H1 (cell line): Measurements from ENCODE around the gene CCS. TPM values are rescaled to one million over a fixed set of nuclear protein-coding genes. Genes with fewer than 3 reads are reported as not detected.

Experiments
- CTCF ChIA-PET: fragments of 300-600 bp; sonication (Branson Sonifier 250); formaldehyde crosslinking; loops from one replicate; lab custom pipeline; 2021; ENCODE audit not compliant: partially characterized antibody; lab: Charles Lee
- POLR2A ChIA-PET: fragments of 300-600 bp; sonication (Branson Sonifier 250); formaldehyde crosslinking; loops from one replicate; lab custom pipeline; 2021; ENCODE audit warnings: inconsistent platforms; ENCODE audit not compliant: partially characterized antibody; lab: Charles Lee
- DNase-seq, 2 experiments: peaks; one replicate each; pipeline versions ENCODE4 v3.0.0 to v3.0.0-alpha.2; 2010 to 2022; ENCODE audit warnings: low spot score in 2 of 2, low read depth in 1 of 2, mixed read lengths in 1 of 2
- FAIRE-seq: peaks from 2 replicates; lab custom pipeline; 2011; peaks lifted over from hg19 to GRCh38; lab: Jason Lieb, UNC
- H2AFZ ChIP-seq: 2 replicates; pipeline ENCODE4 v1.8.1; 2012; ENCODE audit warnings: low read length, inconsistent platforms
- H2AK5ac ChIP-seq: 2 replicates; pipeline ENCODE4 v1.6.1; 2013; ENCODE audit warnings: low read depth, low read length
- H2BK120ac ChIP-seq: replicated peaks from 2 replicates; pipeline ENCODE3; 2013; ENCODE audit warnings: low read depth, low read length, inconsistent platforms
- H2BK12ac ChIP-seq: 2 replicates; pipeline ENCODE4 v1.6.1; 2013; ENCODE audit warnings: low read depth, low read length
- H2BK15ac ChIP-seq: 2 replicates; pipeline ENCODE4 v1.6.1; 2013; ENCODE audit warnings: low read length
- H2BK20ac ChIP-seq: 2 replicates; pipeline ENCODE4 v1.6.1; 2013; ENCODE audit warnings: low read length
- H2BK5ac ChIP-seq: 2 replicates; pipeline ENCODE4 v1.6.1; 2013; ENCODE audit warnings: low read depth, low read length
- H3K14ac ChIP-seq: 2 replicates; pipeline ENCODE4 v1.6.1; 2013; ENCODE audit warnings: inconsistent platforms; ENCODE audit not compliant: insufficient read length
- H3K18ac ChIP-seq: 2 replicates; pipeline ENCODE4 v1.6.1; 2013; ENCODE audit warnings: low read length; ENCODE audit errors: extremely low read depth
- H3K23ac ChIP-seq: 2 replicates; pipeline ENCODE4 v1.6.1; 2013; ENCODE audit warnings: inconsistent platforms; ENCODE audit not compliant: insufficient read length
- H3K23me2 ChIP-seq: 2 replicates; pipeline ENCODE4 v1.6.1; 2013; ENCODE audit warnings: low read depth, low read length
- H3K27ac ChIP-seq: 2 replicates; pipeline ENCODE4 v1.6.1; 2011; ENCODE audit warnings: low read depth, low read length, inconsistent platforms
- H3K27me3 ChIP-seq, 4 experiments: replicated peaks in 1 of 4; 1 replicate in 1 of 4; 2 replicates in 3 of 4; pipeline versions ENCODE4 v1.6.1 to v1.8.1; 2011 to 2013; ENCODE audit warnings: low read length in 3 of 4, mild to moderate bottlenecking in 3 of 4, inconsistent platforms in 2 of 4, mixed read lengths in 2 of 4, moderate library complexity in 1 of 4; ENCODE audit not compliant: control insufficient read depth in 3 of 4, insufficient read depth in 3 of 4; ENCODE audit errors: extremely low read depth in 1 of 4
- H3K36me3 ChIP-seq, 4 experiments: 2 replicates each; pipeline versions ENCODE4 v1.6.1 to v1.8.1; 2011 to 2013; ENCODE audit warnings: mild to moderate bottlenecking in 4 of 4, low read length in 3 of 4, moderate library complexity in 2 of 4, control low read depth in 1 of 4, inconsistent platforms in 1 of 4; ENCODE audit not compliant: insufficient read depth in 4 of 4, control insufficient read depth in 2 of 4
- H3K4ac ChIP-seq: replicated peaks from 2 replicates; pipeline ENCODE3; 2013; ENCODE audit warnings: low read length, low read depth, mixed read lengths, inconsistent platforms; ENCODE audit not compliant: insufficient read length
- H3K4me1 ChIP-seq, 4 experiments: replicated peaks in 1 of 4; 1 replicate in 1 of 4; 2 replicates in 3 of 4; pipeline versions ENCODE4 v1.6.1 to v1.8.1; 2011 to 2013; ENCODE audit warnings: low read length in 3 of 4, inconsistent platforms in 2 of 4, mixed read lengths in 1 of 4; ENCODE audit not compliant: insufficient read depth in 4 of 4, control insufficient read depth in 3 of 4
- H3K4me2 ChIP-seq, 2 experiments: 2 replicates each; pipeline versions ENCODE4 v1.6.1 to v1.8.1; 2011 to 2013; ENCODE audit warnings: low read depth in 2 of 2, low read length in 2 of 2, control low read depth in 1 of 2, inconsistent platforms in 1 of 2, mild to moderate bottlenecking in 1 of 2; ENCODE audit not compliant: insufficient read depth in 1 of 2
- H3K4me3 ChIP-seq, 4 experiments: fragments of 200-600, 300-600 bp in 1 of 4; sonication (generic), shearing (Covaris generic), sonication (Bioruptor Twin) in 1 of 4; 2 replicates each; pipeline versions ENCODE4 v1.5.1 to v1.8.1; 2011 to 2016; ENCODE audit warnings: low read length in 4 of 4, low read depth in 3 of 4, control low read depth in 2 of 4, inconsistent platforms in 2 of 4, mild to moderate bottlenecking in 2 of 4, mixed read lengths in 1 of 4, moderate library complexity in 1 of 4; ENCODE audit not compliant: insufficient read depth in 2 of 4; ENCODE audit errors: extremely low read depth in 1 of 4
- H3K56ac ChIP-seq: replicated peaks from 2 replicates; pipeline ENCODE3; 2013; ENCODE audit warnings: low read depth, mild to moderate bottlenecking, mixed read lengths, low read length, inconsistent platforms; ENCODE audit not compliant: insufficient read length
- H3K79me1 ChIP-seq: 2 replicates; pipeline ENCODE4 v1.6.1; 2013; ENCODE audit warnings: low read depth, low read length, control low read depth
- H3K79me2 ChIP-seq, 2 experiments: 2 replicates each; pipeline versions ENCODE4 v1.6.1 to v1.8.1; 2012 to 2013; ENCODE audit warnings: low read length in 2 of 2, mild to moderate bottlenecking in 2 of 2, inconsistent platforms in 1 of 2; ENCODE audit not compliant: insufficient read depth in 2 of 2, control insufficient read depth in 1 of 2
- H3K9ac ChIP-seq, 4 experiments: replicated peaks in 1 of 4; 1 replicate in 1 of 4; 2 replicates in 3 of 4; pipeline versions ENCODE4 v1.6.1 to v1.8.1; 2011 to 2013; ENCODE audit warnings: low read depth in 3 of 4, low read length in 3 of 4, control low read depth in 2 of 4, mild to moderate bottlenecking in 2 of 4, moderate library complexity in 2 of 4, inconsistent platforms in 1 of 4; ENCODE audit errors: extremely low read depth in 1 of 4
- H3K9me3 ChIP-seq, 2 experiments: 2 replicates each; pipeline versions ENCODE4 v1.6.1 to v1.8.1; 2012 to 2013; ENCODE audit warnings: mild to moderate bottlenecking in 2 of 2, moderate library complexity in 2 of 2, control low read depth in 1 of 2, inconsistent platforms in 1 of 2, low read depth in 1 of 2, low read length in 1 of 2, mixed read lengths in 1 of 2; ENCODE audit not compliant: insufficient read depth in 2 of 2
- H4K20me1 ChIP-seq, 2 experiments: replicated peaks in 1 of 2; 2 replicates each; pipeline versions ENCODE3 to v1.8.1; 2011 to 2013; ENCODE audit warnings: inconsistent platforms in 2 of 2, low read length in 2 of 2, mild to moderate bottlenecking in 1 of 2; ENCODE audit not compliant: insufficient read depth in 2 of 2, control insufficient read depth in 1 of 2
- H4K5ac ChIP-seq: 2 replicates; pipeline ENCODE4 v1.6.1; 2013; ENCODE audit warnings: low read length, low read depth, mixed read lengths, inconsistent platforms; ENCODE audit not compliant: insufficient read length
- H4K8ac ChIP-seq: 2 replicates; pipeline ENCODE4 v1.8.0; 2013; ENCODE audit warnings: mild to moderate bottlenecking, moderate library complexity, low read length, inconsistent platforms; ENCODE audit not compliant: insufficient read depth; ENCODE audit errors: extremely low read depth
- H4K91ac ChIP-seq: replicated peaks from 2 replicates; pipeline ENCODE3; 2013; ENCODE audit warnings: low read length, mixed read lengths, inconsistent platforms; ENCODE audit not compliant: insufficient read length
- CHD2 ChIP-seq: IDR thresholded peaks from 2 replicates; pipeline ENCODE4 v1.6.1; 2012; ENCODE audit warnings: low read length, improper control_type of control experiment
- EP300 ChIP-seq, 2 experiments: IDR thresholded peaks; 1 replicate in 1 of 2; 2 replicates in 1 of 2; pipeline ENCODE4 v1.6.1; 2011 to 2012; ENCODE audit warnings: low read depth in 2 of 2, low read length in 2 of 2, mild to moderate bottlenecking in 2 of 2, borderline replicate concordance in 1 of 2, inconsistent platforms in 1 of 2, moderate library complexity in 1 of 2
- FOSL1 ChIP-seq: IDR thresholded peaks from 2 replicates; pipeline ENCODE4 v1.6.1; 2011; ENCODE audit warnings: mild to moderate bottlenecking, low read depth, low read length, moderate library complexity; ENCODE audit not compliant: insufficient read depth
- KDM1A ChIP-seq: fragments of 200-600, 300-600 bp; sonication (generic); IDR thresholded peaks from 2 replicates; pipeline ENCODE4 v1.7.1; 2016; ENCODE audit warnings: mild to moderate bottlenecking, low read length, borderline replicate concordance
- RFX5 ChIP-seq: IDR thresholded peaks from 2 replicates; pipeline ENCODE4 v1.6.1; 2011; ENCODE audit warnings: low read depth, low read length, improper control_type of control experiment, borderline replicate concordance
- SIN3A ChIP-seq, 2 experiments: IDR thresholded peaks in 1 of 2; conservative IDR thresholded peaks in 1 of 2; 2 replicates each; pipeline ENCODE4 v1.6.1; 2011 to 2012; ENCODE audit warnings: low read length in 2 of 2, improper control_type of control experiment in 1 of 2, low read depth in 1 of 2, mild to moderate bottlenecking in 1 of 2
- SP4 ChIP-seq: IDR thresholded peaks from 2 replicates; pipeline ENCODE4 v1.6.1; 2012; ENCODE audit warnings: low read length, inconsistent platforms
- SRF ChIP-seq: IDR thresholded peaks from 2 replicates; pipeline ENCODE4 v1.6.1; 2011; ENCODE audit warnings: mild to moderate bottlenecking, low read depth, low read length, moderate library complexity
- SUZ12 ChIP-seq: fragments of 200-600 bp; sonication (generic); IDR thresholded peaks from 2 replicates; pipeline ENCODE4 v1.6.1; 2012; ENCODE audit warnings: mild to moderate bottlenecking, inconsistent platforms, low read length, moderate library complexity, mixed read lengths
- TAF1 ChIP-seq: IDR thresholded peaks from 2 replicates; pipeline ENCODE4 v1.6.1; 2011; ENCODE audit warnings: mild to moderate bottlenecking, low read depth, low read length
- TBP ChIP-seq: IDR thresholded peaks from 2 replicates; pipeline ENCODE4 v1.6.1; 2011; ENCODE audit warnings: low read depth, low read length, improper control_type of control experiment
- WGBS, 2 experiments: shearing (Covaris generic) in 1 of 2; methylation state at CpG; one replicate each; pipeline versions ENCODE4 v1.1.6 to v1.1.7; 2013 to 2015; ENCODE audit warnings: low lambda C conversion rate in 2 of 2, mixed read lengths in 2 of 2, inconsistent platforms in 1 of 2, low coverage in 1 of 2, missing lambda C conversion rate in 1 of 2; ENCODE audit not compliant: insufficient replicate concordance in 2 of 2, insufficient coverage in 1 of 2, insufficient read length in 1 of 2; ENCODE audit errors: extremely low coverage in 1 of 2, missing lambda C conversion rate in 1 of 2; 5-methylcytosine and 5-hydroxymethylcytosine counted together
- polyA plus RNA-seq, 7 experiments: library from polyadenylated mRNA; depleted of rRNA in 3 of 7; stranded (reverse) in 5 of 7; unstranded in 2 of 7; fragments of >200 nt in 5 of 7; fragments of 200-250 nt in 2 of 7; gene quantifications; 1 replicate in 5 of 7; 2 replicates in 1 of 7; 4 replicates in 1 of 7; pipeline versions ENCODE4 v1.2.1 to v1.2.3, GENCODE V29; 2011 to 2013; ENCODE audit warnings: missing spikeins in 2 of 7, mixed read lengths in 2 of 7
- total RNA-seq: library from RNA; stranded (reverse); fragmentation: NEBNext Ultra II Directional; extraction: Animal tissue kit (Norgen Biotek cat#: 25700); gene quantifications from 2 replicates; pipeline ENCODE4 v1.2.1, GENCODE V29; 2021
- TF ChIP-seq, protein P1 (sequence below): IDR thresholded peaks from 2 replicates; pipeline ENCODE4 v1.6.1; 2012; ENCODE audit warnings: inconsistent platforms
- TF ChIP-seq, protein P2 (sequence below): IDR thresholded peaks from 2 replicates; pipeline ENCODE4 v1.6.1; 2011; ENCODE audit warnings: low read depth, mild to moderate bottlenecking, low read length; ENCODE audit not compliant: insufficient read depth

CCS gene
- total and polyA plus RNA-seq, 2 of the 8 experiments (the other 6 are each of a cell fraction or from before 2014, with no cell fraction given), result 37.1 to 37.7 TPM

DNA sequence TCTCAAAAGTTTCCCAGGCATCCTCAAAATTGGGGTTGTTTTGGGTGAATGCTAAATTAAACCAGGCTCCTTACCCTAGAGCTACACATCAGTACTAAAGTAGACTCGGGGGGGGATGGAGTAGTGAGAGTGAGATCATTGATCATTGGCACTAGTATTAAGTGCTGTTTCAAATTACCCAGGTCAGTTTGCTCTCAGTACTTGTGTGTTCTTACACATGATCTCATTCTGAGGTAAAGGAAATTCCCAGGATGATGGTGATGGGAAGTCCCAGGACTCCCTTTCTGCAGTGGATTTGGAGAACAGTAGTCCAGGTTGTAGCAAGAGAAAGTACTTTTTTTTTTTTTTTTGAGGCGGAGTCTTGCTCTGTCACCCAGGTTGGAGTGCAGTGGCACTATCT, 58.0 kb downstream of the CCS start:
- no peak overlapping the region for H3K23ac ChIP-seq
- H2BK15ac ChIP-seq, result no peak overlapping the region
- no peak overlapping the region for H3K4me3 ChIP-seq
- no peak overlapping the region for H3K27ac ChIP-seq
- H4K8ac ChIP-seq, result no peak overlapping the region
- FAIRE-seq (no peak), DNase-seq (no peak)
- no peak overlapping the region for H2BK12ac ChIP-seq
- no peak overlapping the region for H2AFZ ChIP-seq
- no peak overlapping the region for H4K5ac ChIP-seq
- H3K4ac ChIP-seq, result no peak overlapping the region
- no peaks in the 10 kb centered on the region for H3K4me1 ChIP-seq
- H2BK120ac ChIP-seq, result no peak overlapping the region
- H3K23me2 ChIP-seq, result no peaks in the 10 kb centered on the region
- H3K36me3 ChIP-seq, result peaks cover 17 to 56% (median 32%) of the 10 kb centered on the region in 4 experiments
- WGBS, 2 experiments, result 97% methylated on average over 2 of the region's 2 CpGs; no CpG with 5 or more reads in 1 of the 2 experiments
- peaks cover 9 to 23% of the 10 kb centered on the region in 2 experiments for H4K20me1 ChIP-seq
- no peak overlapping the region for H3K18ac ChIP-seq
- no peak overlapping the region for H2BK5ac ChIP-seq
- no peak overlapping the region for H3K56ac ChIP-seq
- CTCF ChIA-PET, result interaction anchor here (0.5 to 0.7 kb wide), 2 partner anchors 42 to 1181 kb away, joined by 3 read pairs; no protein-coding TSS in a partner anchor
- H3K79me1 ChIP-seq, result peaks cover 11% of the 10 kb centered on the region
- H3K79me2 ChIP-seq, result peaks cover 12 to 80% of the 10 kb centered on the region in 2 experiments
- no peak overlapping the region for H3K14ac ChIP-seq
- no peak overlapping the region for H3K4me2 ChIP-seq
- no peak overlapping the region for H4K91ac ChIP-seq
- POLR2A ChIA-PET, result interaction anchor here (1.6 to 66.2 kb wide), 4 partner anchors 8 to 124 kb away, joined by 3 to 2165 read pairs (median 1093); partner anchors contain the start of genes CCDC87, CCS, RBM14 and RBM4
- H2AK5ac ChIP-seq, result no peak overlapping the region
- H3K9ac ChIP-seq, result no peak overlapping the region
- H2BK20ac ChIP-seq, result no peak overlapping the region
- no peaks in the 10 kb centered on the region for H3K9me3 ChIP-seq
- H3K27me3 ChIP-seq, result no peaks in the 10 kb centered on the region
- no peak for TF ChIP-seq SP4
- no peak for TF ChIP-seq FOSL1
- TF ChIP-seq CHD2, result no peak
- no peak for TF ChIP-seq EP300 (IDR thresholded peaks at IDR 0.05; ENCODE audit: borderline replicate concordance in 1 of 2, low read depth in 2 of 2, low read length in 2 of 2)
- TF ChIP-seq, protein P1, sequence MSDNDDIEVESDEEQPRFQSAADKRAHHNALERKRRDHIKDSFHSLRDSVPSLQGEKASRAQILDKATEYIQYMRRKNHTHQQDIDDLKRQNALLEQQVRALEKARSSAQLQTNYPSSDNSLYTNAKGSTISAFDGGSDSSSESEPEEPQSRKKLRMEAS, result no peak
- no peak for TF ChIP-seq SRF
- TF ChIP-seq RFX5, result no peak
- no peak for TF ChIP-seq SIN3A (conservative IDR thresholded peaks at IDR 0.05 in 1 of 2, IDR thresholded peaks at IDR 0.05 in 1 of 2; ENCODE audit: low read depth in 1 of 2, low read length in 2 of 2)
- no peak for TF ChIP-seq SUZ12
- TF ChIP-seq KDM1A, result no peak
- no peak for TF ChIP-seq TBP
- TF ChIP-seq, protein P2, sequence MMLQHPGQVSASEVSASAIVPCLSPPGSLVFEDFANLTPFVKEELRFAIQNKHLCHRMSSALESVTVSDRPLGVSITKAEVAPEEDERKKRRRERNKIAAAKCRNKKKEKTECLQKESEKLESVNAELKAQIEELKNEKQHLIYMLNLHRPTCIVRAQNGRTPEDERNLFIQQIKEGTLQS, result no peak
- no peak for TF ChIP-seq TAF1
